Activated CD4-positive, alpha-beta T cell treated with anti-CD3 and anti-CD28 coated beads, Interleukin-2, amount 10 ng/mL, durations not matched to agents 24 days and 14 days (primary cell): Measurements from ENCODE around the gene SNED1. TPM values are rescaled to one million over a fixed set of nuclear protein-coding genes. Genes with fewer than 3 reads are reported as not detected.
A peak's percentile ranks its signal among the peaks of the same experiment; 100 is the strongest.

Experiments used
- DNase-seq: peaks from one replicate; pipeline ENCODE4 v3.0.0; 2022
- H3K27ac Mint-ChIP-seq: one replicate; pipeline ENCODE4 v1.8.0; 2022; ENCODE audit warnings: mild to moderate bottlenecking, mixed read lengths
- H3K27me3 Mint-ChIP-seq: one replicate; pipeline ENCODE4 v1.8.0; 2022; ENCODE audit warnings: mixed read lengths
- H3K36me3 Mint-ChIP-seq: one replicate; pipeline ENCODE4 v1.8.0; 2022; ENCODE audit warnings: low read depth, mild to moderate bottlenecking, mixed read lengths
- H3K4me1 Mint-ChIP-seq: one replicate; pipeline ENCODE4 v1.8.0; 2021; ENCODE audit warnings: mixed read lengths
- H3K4me3 Mint-ChIP-seq: one replicate; pipeline ENCODE4 v1.8.0; 2022; ENCODE audit warnings: mild to moderate bottlenecking, moderate library complexity, mixed read lengths
- H3K9me3 Mint-ChIP-seq: one replicate; pipeline ENCODE4 v1.8.0; 2021; ENCODE audit warnings: mixed read lengths
- intact Hi-C: fragments of 100-400 bp; cut with micrococcal nuclease; formaldehyde crosslinking; loops from one replicate; pipeline ENCODE4 v1.15.1; 2023
- total RNA-seq: library from RNA; stranded (reverse); gene quantifications from 2 replicates; pipeline ENCODE4 v1.2.3, GENCODE V29; 2022

The SNED1 gene
- total RNA-seq, 1 donor from 2014 or later: 1.3 TPM

DNA sequence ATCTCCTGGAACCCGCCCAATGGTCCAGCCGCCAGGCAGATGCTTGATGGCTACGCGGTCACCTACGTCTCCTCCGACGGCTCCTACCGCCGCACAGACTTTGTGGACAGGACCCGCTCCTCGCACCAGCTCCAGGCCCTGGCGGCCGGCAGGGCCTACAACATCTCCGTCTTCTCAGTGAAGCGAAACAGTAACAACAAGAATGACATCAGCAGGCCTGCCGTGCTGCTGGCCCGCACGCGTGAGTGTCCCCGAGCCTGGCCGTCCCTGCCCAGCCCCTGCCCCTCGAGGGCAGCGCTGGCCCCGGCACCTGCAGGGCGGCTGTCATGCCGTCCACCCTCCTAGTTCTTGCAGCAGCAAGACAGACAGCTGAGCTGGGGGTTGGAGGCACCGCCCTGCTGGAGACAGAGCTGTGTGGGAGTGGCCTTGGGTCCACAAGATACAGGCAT, 67.0 kb downstream of the SNED1 start:
- intact Hi-C loops: no loop called here
- Mint-ChIP-seq H3K4me1 (peaks cover 2% of the 10 kb centered on the region), H3K4me3 (no peak overlapping the region), H3K27me3 (no peaks in the 10 kb centered on the region), H3K27ac (no peak overlapping the region), H3K9me3 (no peaks in the 10 kb centered on the region), H3K36me3 (no peaks in the 10 kb centered on the region)
- DNase-seq: no peak

DNA sequence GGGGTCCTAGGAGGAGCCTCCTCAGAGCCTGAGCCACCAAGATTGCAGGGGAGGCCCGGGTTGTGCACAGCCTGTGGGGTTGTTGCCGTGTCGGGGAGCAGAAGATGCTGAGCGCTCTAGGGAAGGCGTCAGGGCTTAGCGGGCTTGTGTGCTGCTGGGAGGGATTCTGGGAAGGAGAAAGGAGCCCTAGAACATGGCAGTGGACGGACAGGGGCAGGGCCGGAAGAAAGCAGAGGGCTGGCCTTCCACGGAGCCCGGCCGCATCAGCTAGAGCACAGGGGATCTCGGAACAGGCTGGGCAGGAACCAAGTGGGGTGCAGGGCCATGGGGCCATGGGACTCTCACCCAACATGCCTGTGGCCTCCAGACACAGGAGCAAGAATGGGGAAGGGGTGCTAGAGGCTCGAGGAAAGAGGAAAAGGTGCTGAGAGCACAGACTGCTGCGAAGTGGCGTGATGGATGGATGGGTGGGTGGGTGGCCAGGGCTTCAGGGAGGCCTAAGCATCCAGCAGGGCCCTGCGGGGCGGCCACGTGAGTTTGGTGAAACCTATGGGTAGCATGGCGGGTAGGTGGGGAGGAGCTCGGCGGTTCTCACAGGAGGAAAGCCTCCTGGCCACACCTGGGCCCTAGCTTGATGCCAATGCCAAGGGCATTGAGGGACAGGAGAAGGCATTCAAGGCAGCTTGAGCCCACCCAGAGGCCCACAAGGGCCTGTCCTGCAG, 67.9 kb downstream of the SNED1 start:
- Mint-ChIP-seq H3K27me3 (no peaks in the 10 kb centered on the region), H3K4me1 (peaks cover 2% of the 10 kb centered on the region), H3K4me3 (no peak overlapping the region), H3K36me3 (no peaks in the 10 kb centered on the region), H3K27ac (no peak overlapping the region), H3K9me3 (no peaks in the 10 kb centered on the region)
- no peak for DNase-seq
- intact Hi-C loops: no loop called here

GRCh38 chr2:241066893-241067341, 68.5 kb downstream of the SNED1 start:
- no peak for DNase-seq
- intact Hi-C loops: no loop called here
- peaks cover 2% of the 10 kb centered on the region for H3K4me1 Mint-ChIP-seq
- no peak overlapping the region for H3K4me3 Mint-ChIP-seq
- no peaks in the 10 kb centered on the region for H3K9me3 Mint-ChIP-seq
- no peaks in the 10 kb centered on the region for H3K36me3 Mint-ChIP-seq
- no peak overlapping the region for H3K27ac Mint-ChIP-seq
- H3K27me3 Mint-ChIP-seq: no peaks in the 10 kb centered on the region

DNA sequence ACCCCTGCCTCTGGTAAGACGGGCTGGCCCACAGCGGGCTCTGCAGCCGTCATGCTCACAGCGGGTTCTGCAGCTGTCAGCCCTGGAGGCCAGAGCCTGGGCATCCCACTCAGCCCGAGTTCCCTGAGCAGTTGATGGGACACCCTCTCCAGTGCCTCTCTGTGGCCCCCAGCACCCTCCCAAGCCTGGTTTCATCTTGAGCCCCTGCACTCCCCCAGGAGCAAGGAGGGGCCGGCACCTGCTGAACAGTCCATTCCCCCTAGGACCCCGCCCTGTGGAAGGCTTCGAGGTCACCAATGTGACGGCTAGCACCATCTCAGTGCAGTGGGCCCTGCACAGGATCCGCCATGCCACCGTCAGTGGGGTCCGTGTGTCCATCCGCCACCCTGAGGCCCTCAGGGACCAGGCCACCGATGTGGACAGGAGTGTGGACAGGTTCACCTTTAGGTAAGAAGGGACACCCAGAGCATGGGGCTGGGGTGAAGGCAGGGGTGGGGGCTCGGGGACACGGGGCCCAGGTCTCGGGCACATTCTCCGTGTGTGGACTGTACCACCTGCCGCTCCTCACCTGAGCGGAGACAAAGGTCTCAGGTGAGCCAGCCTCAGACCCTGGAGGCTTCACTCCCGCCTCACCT, 69.2 kb downstream of the SNED1 start:
- H3K4me1 Mint-ChIP-seq: peaks cover 2% of the 10 kb centered on the region
- H3K4me3 Mint-ChIP-seq: no peak overlapping the region
- no peaks in the 10 kb centered on the region for H3K27me3 Mint-ChIP-seq
- DNase-seq: no peak
- no peak overlapping the region for H3K27ac Mint-ChIP-seq
- no peaks in the 10 kb centered on the region for H3K9me3 Mint-ChIP-seq
- H3K36me3 Mint-ChIP-seq: no peaks in the 10 kb centered on the region
- intact Hi-C loops: no loop called here

GRCh38 chr2:241068136-241068941, 69.9 kb downstream of the SNED1 start:
- peaks cover 2% of the 10 kb centered on the region for H3K4me1 Mint-ChIP-seq
- intact Hi-C loops: no loop called here
- DNase-seq: no peak
- no peak overlapping the region for H3K4me3 Mint-ChIP-seq
- H3K9me3 Mint-ChIP-seq: no peaks in the 10 kb centered on the region
- peak overlapping the region; percentile 26 for H3K27ac Mint-ChIP-seq
- no peaks in the 10 kb centered on the region for H3K27me3 Mint-ChIP-seq
- H3K36me3 Mint-ChIP-seq: no peaks in the 10 kb centered on the region

DNA sequence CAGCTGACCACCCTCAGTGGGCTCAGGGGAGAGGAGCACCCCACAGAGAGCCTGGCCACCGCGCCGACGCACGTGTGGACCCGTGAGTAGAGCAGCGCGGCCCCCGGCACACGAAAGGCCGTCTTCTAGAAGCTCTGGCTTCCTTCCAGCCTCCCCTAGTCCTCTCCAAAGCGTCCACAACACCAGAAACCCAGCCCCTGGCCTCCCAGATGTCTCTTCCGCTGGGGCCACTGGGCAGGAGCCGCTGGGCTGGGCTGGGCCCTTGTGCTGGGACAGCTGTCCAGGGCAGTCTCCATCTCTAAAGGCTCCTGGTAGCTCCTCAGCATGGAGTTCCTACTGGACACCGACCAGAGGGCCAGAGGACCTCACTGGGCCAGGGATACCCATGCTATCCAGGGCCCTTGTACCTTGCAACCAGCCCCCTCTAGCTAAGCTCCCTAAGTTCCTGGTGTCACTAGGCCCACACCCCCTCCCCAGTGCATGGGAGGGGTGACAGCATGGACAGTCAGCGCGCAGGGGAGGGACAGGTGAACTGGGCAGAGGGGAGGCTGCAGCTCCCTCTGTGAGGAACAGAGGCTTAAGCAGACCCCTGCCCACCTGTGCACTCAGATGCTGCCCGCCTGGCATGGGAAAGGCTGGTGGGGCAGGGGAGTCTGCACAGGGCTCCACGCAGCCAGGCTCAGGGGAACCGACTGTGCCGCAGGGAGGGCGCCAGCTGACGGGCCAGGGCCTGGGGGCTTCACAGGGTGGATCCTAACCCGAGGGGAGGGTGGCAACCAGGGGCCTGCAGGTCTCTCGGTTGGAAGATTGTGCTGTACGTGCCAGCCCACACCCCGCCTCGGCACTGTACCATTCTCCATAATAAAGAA, 70.8 kb downstream of the SNED1 start:
- no peaks in the 10 kb centered on the region for H3K36me3 Mint-ChIP-seq
- no peaks in the 10 kb centered on the region for H3K9me3 Mint-ChIP-seq
- H3K27ac Mint-ChIP-seq: no peak overlapping the region
- no peak for DNase-seq
- intact Hi-C loops: no loop called here
- H3K4me1 Mint-ChIP-seq: peaks cover 1% of the 10 kb centered on the region
- H3K27me3 Mint-ChIP-seq: no peaks in the 10 kb centered on the region
- no peak overlapping the region for H3K4me3 Mint-ChIP-seq

GRCh38 chr2:241069821-241070281, 71.4 kb downstream of the SNED1 start:
- no peaks in the 10 kb centered on the region for H3K9me3 Mint-ChIP-seq
- no peak for DNase-seq
- H3K4me1 Mint-ChIP-seq: no peaks in the 10 kb centered on the region
- intact Hi-C loops: no loop called here
- no peaks in the 10 kb centered on the region for H3K36me3 Mint-ChIP-seq
- no peak overlapping the region for H3K4me3 Mint-ChIP-seq
- H3K27ac Mint-ChIP-seq: no peak overlapping the region
- H3K27me3 Mint-ChIP-seq: no peaks in the 10 kb centered on the region

- Mint-ChIP-seq H3K4me3 (no peak overlapping the region), H3K36me3 (peaks cover under 1% of the 10 kb centered on the region), H3K27ac (no peak overlapping the region), H3K9me3 (no peaks in the 10 kb centered on the region), H3K4me1 (no peaks in the 10 kb centered on the region), H3K27me3 (no peaks in the 10 kb centered on the region)
- DNase-seq: no peak
- intact Hi-C loops: no loop called here
Observed at GRCh38 chr2:241070361-241070760, 71.9 kb downstream of the SNED1 start.

GRCh38 chr2:241070811-241071676, 72.6 kb downstream of the SNED1 start:
- intact Hi-C loops: no loop called here
- no peak for DNase-seq

DNA sequence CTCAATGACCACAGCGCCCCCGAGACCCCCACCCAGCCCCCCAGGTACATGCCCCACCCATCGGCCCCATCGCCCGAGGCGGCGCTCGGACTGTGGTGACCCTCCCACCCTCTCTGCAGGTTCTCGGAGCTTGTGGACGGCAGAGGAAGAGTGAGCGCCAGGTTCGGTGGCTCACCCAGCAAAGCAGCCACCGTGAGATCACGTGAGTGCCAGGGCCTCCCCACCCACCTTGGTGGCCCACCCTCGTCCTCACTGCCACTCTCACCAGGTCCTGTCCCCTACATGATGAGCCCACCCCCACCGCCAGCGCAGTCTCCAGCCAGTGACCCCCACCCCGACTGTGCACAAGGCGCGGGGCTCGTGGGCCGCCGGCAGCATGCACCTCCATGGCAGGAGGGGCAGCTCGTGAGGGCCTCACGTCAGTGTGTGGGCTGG, 73.3 kb downstream of the SNED1 start:
- Mint-ChIP-seq H3K4me1 (no peaks in the 10 kb centered on the region), H3K9me3 (no peaks in the 10 kb centered on the region), H3K27ac (no peak overlapping the region), H3K36me3 (peaks cover 2% of the 10 kb centered on the region), H3K4me3 (no peak overlapping the region), H3K27me3 (no peaks in the 10 kb centered on the region)
- intact Hi-C loops: no loop called here
- DNase-seq: no peak

More at GRCh38 chr2:241070811-241071676, 72.6 kb downstream of the SNED1 start:
- Mint-ChIP-seq H3K27ac (no peak overlapping the region), H3K4me1 (no peaks in the 10 kb centered on the region), H3K9me3 (no peaks in the 10 kb centered on the region), H3K4me3 (no peak overlapping the region), H3K27me3 (no peaks in the 10 kb centered on the region), H3K36me3 (peaks cover 2% of the 10 kb centered on the region)

DNA sequence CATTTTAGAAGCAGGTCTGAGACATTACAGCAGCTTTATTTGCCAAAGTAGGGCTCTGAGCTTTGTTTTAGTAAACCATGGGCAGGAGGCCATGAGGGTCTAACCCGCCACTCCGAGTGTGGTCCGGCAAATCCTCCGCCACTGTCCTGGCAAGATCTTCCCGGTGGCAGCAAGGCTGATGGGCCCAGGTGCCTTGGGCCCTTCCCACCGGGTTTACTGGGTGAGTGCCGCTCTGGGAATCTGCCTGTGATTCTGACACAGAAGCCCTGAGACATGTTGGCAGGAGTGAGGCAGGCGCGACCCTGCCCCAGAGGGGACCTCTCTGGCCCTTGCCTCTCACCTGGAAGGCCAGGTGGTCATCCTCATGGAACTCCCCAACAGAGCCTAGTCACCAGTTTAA, 73.7 kb downstream of the SNED1 start:
- Mint-ChIP-seq H3K27ac (no peak overlapping the region), H3K36me3 (peaks cover 2% of the 10 kb centered on the region), H3K27me3 (no peaks in the 10 kb centered on the region), H3K9me3 (no peaks in the 10 kb centered on the region), H3K4me3 (no peak overlapping the region), H3K4me1 (no peaks in the 10 kb centered on the region)
- intact Hi-C loops: no loop called here
- no peak for DNase-seq

- no peaks in the 10 kb centered on the region for H3K9me3 Mint-ChIP-seq
- H3K36me3 Mint-ChIP-seq: peaks cover 2% of the 10 kb centered on the region
- intact Hi-C loops: no loop called here
- H3K27ac Mint-ChIP-seq: no peak overlapping the region
- H3K27me3 Mint-ChIP-seq: no peaks in the 10 kb centered on the region
- DNase-seq: no peak
- no peak overlapping the region for H3K4me3 Mint-ChIP-seq
- H3K4me1 Mint-ChIP-seq: no peaks in the 10 kb centered on the region
Observed at GRCh38 chr2:241072553-241073165, 74.2 kb downstream of the SNED1 start.
